IMR-90 (cell line): Measurements from ENCODE around the gene OR6X1. TPM values are rescaled to one million over a fixed set of nuclear protein-coding genes. Genes with fewer than 3 reads are reported as not detected.

Source experiments
- ATAC-seq: fragments of 200-7000 bp; cut with Tn5 transposase; 2 replicates; pipeline ENCODE4 v1.9.1; 2020; ENCODE audit warnings: low read depth, mild to moderate bottlenecking, moderate library complexity
- BruUV-seq: library from RNA; stranded (reverse); fragments of 400-500 nt; replicated peaks from 2 replicates; lab custom pipeline; 2021; lab: Mats Ljungman, UMichigan
- CTCF ChIA-PET: fragments of 300-600 bp; formaldehyde crosslinking; extraction: SDS; loops from one replicate; lab custom pipeline; 2021; ENCODE audit warnings: antibody characterized with exemption; lab: Yijun Ruan, JAX
- POLR2A ChIA-PET: fragments of 300-600 bp; sonication (Branson Sonifier 250); formaldehyde crosslinking; loops from one replicate; lab custom pipeline; 2022; ENCODE audit warnings: antibody characterized with exemption; ENCODE audit not compliant: unreplicated experiment; lab: Charles Lee
- DNase-seq: peaks from one replicate; pipeline ENCODE4 v3.0.0; 2013
- H2AFZ ChIP-seq: replicated peaks from 2 replicates; pipeline ENCODE3; 2013; ENCODE audit warnings: low read length, mild to moderate bottlenecking; ENCODE audit not compliant: poor library complexity
- H2AK5ac ChIP-seq: 2 replicates; pipeline ENCODE4 v1.6.1; 2013; ENCODE audit warnings: low read depth, low read length, inconsistent platforms
- H2AK9ac ChIP-seq: replicated peaks from 2 replicates; pipeline ENCODE3; 2013; ENCODE audit warnings: mild to moderate bottlenecking, low read depth, low read length, moderate library complexity; ENCODE audit not compliant: poor library complexity
- H2BK120ac ChIP-seq: 2 replicates; pipeline ENCODE4 v1.6.1; 2013; ENCODE audit warnings: low read depth, low read length, inconsistent platforms
- H2BK15ac ChIP-seq: 3 replicates; pipeline ENCODE4 v1.6.1; 2013; ENCODE audit warnings: low read depth, low read length, inconsistent platforms
- H2BK20ac ChIP-seq: 2 replicates; pipeline ENCODE4 v1.6.1; 2013; ENCODE audit warnings: low read depth, mild to moderate bottlenecking, inconsistent platforms, low read length, moderate library complexity
- H2BK5ac ChIP-seq: 2 replicates; pipeline ENCODE4 v1.6.1; 2013; ENCODE audit warnings: mild to moderate bottlenecking, low read depth, low read length, inconsistent platforms; ENCODE audit not compliant: poor library complexity, severe bottlenecking
- H3K14ac ChIP-seq: replicated peaks from 2 replicates; pipeline ENCODE4 v1.6.1; 2013; ENCODE audit warnings: low read depth, low read length, inconsistent platforms
- H3K18ac ChIP-seq: 2 replicates; pipeline ENCODE4 v1.6.1; 2013; ENCODE audit warnings: low read depth, low read length, control low read depth
- H3K23ac ChIP-seq: 2 replicates; pipeline ENCODE4 v1.6.1; 2013; ENCODE audit warnings: low read depth, low read length, inconsistent platforms
- H3K27ac ChIP-seq: 2 replicates; pipeline ENCODE4 v1.5.1; 2013; ENCODE audit warnings: mild to moderate bottlenecking, control low read depth, low read length; ENCODE audit not compliant: insufficient read depth
- H3K27me3 ChIP-seq: 2 replicates; pipeline ENCODE4 v1.6.1; 2013; ENCODE audit warnings: low read length; ENCODE audit not compliant: control insufficient read depth, insufficient read depth
- H3K36me3 ChIP-seq: 2 replicates; pipeline ENCODE4 v1.6.1; 2013; ENCODE audit warnings: low read length, mixed read lengths; ENCODE audit not compliant: control insufficient read depth, insufficient read depth
- H3K4ac ChIP-seq: 2 replicates; pipeline ENCODE4 v1.6.1; 2013; ENCODE audit warnings: low read depth, low read length, inconsistent platforms
- H3K4me1 ChIP-seq: 2 replicates; pipeline ENCODE4 v1.6.1; 2013; ENCODE audit warnings: low read length, mixed read lengths; ENCODE audit not compliant: control insufficient read depth, insufficient read depth
- H3K4me2 ChIP-seq: 2 replicates; pipeline ENCODE4 v1.6.1; 2013; ENCODE audit warnings: low read depth, mild to moderate bottlenecking, control low read depth, low read length, moderate library complexity
- H3K4me3 ChIP-seq: 2 replicates; pipeline ENCODE4 v1.5.1; 2013; ENCODE audit warnings: low read depth, mild to moderate bottlenecking, control low read depth, low read length, moderate library complexity; ENCODE audit not compliant: insufficient read depth
- H3K56ac ChIP-seq: 2 replicates; pipeline ENCODE4 v1.6.1; 2013; ENCODE audit warnings: low read length, inconsistent platforms; ENCODE audit not compliant: insufficient read depth; ENCODE audit errors: extremely low read depth
- H3K79me1 ChIP-seq, 2 experiments: 2 replicates each; pipeline ENCODE4 v1.6.1; 2013; ENCODE audit warnings: low read length in 2 of 2, inconsistent platforms in 1 of 2, low read depth in 1 of 2
- H3K9ac ChIP-seq: 2 replicates; pipeline ENCODE4 v1.6.1; 2013; ENCODE audit warnings: low read depth, low read length, control low read depth
- H3K9me1 ChIP-seq: 2 replicates; pipeline ENCODE4 v1.6.1; 2013; ENCODE audit warnings: low read length, inconsistent platforms; ENCODE audit not compliant: insufficient read depth
- H3K9me3 ChIP-seq: 2 replicates; pipeline ENCODE4 v1.6.1; 2013; ENCODE audit warnings: low read length; ENCODE audit not compliant: control insufficient read depth, insufficient read depth
- H4K20me1 ChIP-seq: 2 replicates; pipeline ENCODE4 v1.6.1; 2013; ENCODE audit warnings: low read length, inconsistent platforms; ENCODE audit not compliant: insufficient read depth
- H4K5ac ChIP-seq: 2 replicates; pipeline ENCODE4 v1.6.1; 2013; ENCODE audit warnings: mild to moderate bottlenecking, low read depth, low read length, control low read depth
- H4K8ac ChIP-seq, 2 experiments: 2 replicates each; pipeline ENCODE4 v1.6.1; 2013; ENCODE audit warnings: low read depth in 2 of 2, low read length in 2 of 2, control low read depth in 1 of 2, inconsistent platforms in 1 of 2
- H4K91ac ChIP-seq: 2 replicates; pipeline ENCODE4 v1.6.1; 2013; ENCODE audit warnings: low read depth, low read length, inconsistent platforms; ENCODE audit not compliant: insufficient read depth
- BHLHE40 ChIP-seq: fragments of 150-350 bp; IDR thresholded peaks from 2 replicates; pipeline ENCODE4 v1.6.1; 2016; ENCODE audit warnings: mild to moderate bottlenecking, low read depth, low read length
- CEBPB ChIP-seq: IDR thresholded peaks from 2 replicates; pipeline ENCODE4 v1.6.1; 2012; ENCODE audit warnings: low read depth, low read length, improper control_type of control experiment
- CHD1 ChIP-seq: IDR thresholded peaks from 2 replicates; pipeline ENCODE4 v1.6.1; 2012; ENCODE audit warnings: low read depth, low read length, improper control_type of control experiment
- FOS ChIP-seq: fragments of 150-350 bp; IDR thresholded peaks from 2 replicates; pipeline ENCODE4 v1.6.1; 2016; ENCODE audit warnings: low read depth, low read length
- MAFK ChIP-seq: IDR thresholded peaks from 2 replicates; pipeline ENCODE4 v1.6.1; 2012; ENCODE audit warnings: low read depth, low read length, improper control_type of control experiment
- MAZ ChIP-seq: IDR thresholded peaks from 2 replicates; pipeline ENCODE4 v1.6.1; 2012; ENCODE audit warnings: low read depth, mild to moderate bottlenecking, low read length, improper control_type of control experiment, moderate library complexity, borderline replicate concordance
- MXI1 ChIP-seq: IDR thresholded peaks from 2 replicates; pipeline ENCODE4 v1.6.1; 2012; ENCODE audit warnings: low read depth, mild to moderate bottlenecking, low read length, moderate library complexity, borderline replicate concordance
- NFE2L2 ChIP-seq: fragments of 150-350 bp; IDR thresholded peaks from 2 replicates; pipeline ENCODE4 v1.6.1; 2016; ENCODE audit warnings: low read depth, mild to moderate bottlenecking, low read length
- POLR2A ChIP-seq: IDR thresholded peaks from 2 replicates; pipeline ENCODE4 v1.6.1; 2012; ENCODE audit warnings: mild to moderate bottlenecking, low read depth, low read length
- RAD21 ChIP-seq: IDR thresholded peaks from 2 replicates; pipeline ENCODE4 v1.6.1; 2012; ENCODE audit warnings: low read length, improper control_type of control experiment
- RCOR1 ChIP-seq: IDR thresholded peaks from 2 replicates; pipeline ENCODE4 v1.6.1; 2012; ENCODE audit warnings: mild to moderate bottlenecking, low read length, improper control_type of control experiment; ENCODE audit not compliant: insufficient replicate concordance
- RFX5 ChIP-seq: IDR thresholded peaks from 2 replicates; pipeline ENCODE4 v1.8.0; 2012; ENCODE audit warnings: low read depth, mild to moderate bottlenecking, low read length, moderate library complexity
- SMC3 ChIP-seq: fragments of 150-350 bp; IDR thresholded peaks from 2 replicates; pipeline ENCODE4 v1.6.1; 2016; ENCODE audit warnings: low read depth, mild to moderate bottlenecking, antibody characterized with exemption, low read length, moderate library complexity
- WGBS, 2 experiments: methylation state at CpG; one replicate each; pipeline versions ENCODE4 v1.1.5 to v1.1.7; 2013; ENCODE audit warnings: missing lambda C conversion rate in 2 of 2; ENCODE audit not compliant: insufficient read length in 1 of 2; ENCODE audit errors: extremely low coverage in 2 of 2; 5-methylcytosine and 5-hydroxymethylcytosine counted together
- dilution Hi-C: fragments of 300-500 bp; cut with HindIII; formaldehyde crosslinking; loops from one replicate; pipeline ENCODE4 v1.14.3; 2018; ENCODE audit warnings: low sequenced_read_pairs; ENCODE audit not compliant: unreplicated experiment
- in situ Hi-C: fragments of 300-500 bp; cut with MboI; formaldehyde crosslinking; loops from 3 replicates; pipeline ENCODE4 v1.14.3; 2019; ENCODE audit warnings: low sequenced_read_pairs, inconsistent platforms, mixed read lengths
- intact Hi-C: fragments of 100-400 bp; cut with micrococcal nuclease; formaldehyde crosslinking; loops from 2 replicates; pipeline ENCODE4 v1.10.0; 2022
- polyA plus RNA-seq, 3 experiments: library from polyadenylated mRNA; depleted of rRNA; stranded (reverse); fragments of >200 nt; gene quantifications; 2 replicates each; pipeline ENCODE4 v1.2.3, GENCODE V29; 2012; ENCODE audit warnings: low replicate concordance in 1 of 3
- total RNA-seq: library from RNA; depleted of rRNA; stranded (reverse); fragments of >200 nt; gene quantifications from 2 replicates; pipeline ENCODE4 v1.2.3, GENCODE V29; 2012
- TF ChIP-seq, protein P1 (sequence below): conservative IDR thresholded peaks from 2 replicates; pipeline ENCODE4 v1.5.1; 2012; ENCODE audit warnings: mild to moderate bottlenecking, low read depth, low read length, improper control_type of control experiment
- TF ChIP-seq, protein P2 (sequence below): fragments of 150-350 bp; IDR thresholded peaks from 2 replicates; pipeline ENCODE4 v1.6.1; 2017; ENCODE audit warnings: mild to moderate bottlenecking, antibody characterized with exemption, low read length, low read depth
- TF ChIP-seq, protein P3 (sequence below): fragments of 150-350 bp; IDR thresholded peaks from 2 replicates; pipeline ENCODE4 v1.6.1; 2016; ENCODE audit warnings: low read depth, mild to moderate bottlenecking, low read length, moderate library complexity, borderline replicate concordance

OR6X1 gene
- total and polyA plus RNA-seq, 2 of the 4 experiments (the other 2 are of a cell fraction) = not detected

DNA sequence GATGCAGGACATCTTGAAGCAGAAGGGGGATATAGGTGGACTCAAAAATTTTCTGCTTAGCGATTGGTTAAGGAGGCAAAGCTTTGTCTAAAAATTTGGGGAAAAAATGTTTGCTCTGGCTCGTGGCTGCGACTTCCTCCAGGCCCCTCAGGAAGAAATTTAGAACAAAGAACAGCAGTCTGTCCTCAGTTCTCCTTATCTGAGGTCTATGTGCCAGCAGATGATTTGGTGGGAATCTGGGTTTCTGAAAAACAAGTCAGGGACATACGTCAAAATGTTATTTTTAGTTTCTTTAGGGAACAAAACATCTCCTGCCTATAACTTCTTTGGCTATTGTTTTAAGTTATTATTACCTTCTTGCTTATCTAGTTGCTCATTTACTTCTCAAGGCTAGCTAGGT is 43.8 kb upstream of the OR6X1 start:
- intact Hi-C loops (no loop called here), in situ Hi-C loops (no loop called here), dilution Hi-C loops (no loop called here)
- no peak overlapping the region for H3K9ac ChIP-seq
- no peaks in the 10 kb centered on the region for H3K27me3 ChIP-seq
- no peaks in the 10 kb centered on the region for H3K79me1 ChIP-seq
- no peak overlapping the region for H2AK5ac ChIP-seq
- H3K4me2 ChIP-seq = no peak overlapping the region
- no peak overlapping the region for H3K23ac ChIP-seq
- H3K4me1 ChIP-seq = no peaks in the 10 kb centered on the region
- H2BK5ac ChIP-seq = no peak overlapping the region
- H2BK20ac ChIP-seq = no peak overlapping the region
- no peak overlapping the region for H2BK120ac ChIP-seq
- no peaks in the 10 kb centered on the region for H3K36me3 ChIP-seq
- H3K9me1 ChIP-seq = no peaks in the 10 kb centered on the region
- H3K14ac ChIP-seq = no peak overlapping the region
- no TSS peak for BruUV-seq
- H3K18ac ChIP-seq = no peak overlapping the region
- H4K8ac ChIP-seq = no peak overlapping the region
- H2BK15ac ChIP-seq = no peak overlapping the region
- no peak overlapping the region for H3K56ac ChIP-seq
- no peak for DNase-seq
- H4K5ac ChIP-seq = no peak overlapping the region
- H4K91ac ChIP-seq = no peak overlapping the region
- H3K27ac ChIP-seq = no peak overlapping the region
- H3K4me3 ChIP-seq = no peak overlapping the region
- H3K4ac ChIP-seq = no peak overlapping the region
- H3K9me3 ChIP-seq = no peaks in the 10 kb centered on the region
- WGBS, 2 experiments = no CpG with 5 or more reads among the region's 4 CpGs
- TF ChIP-seq, protein P1, sequence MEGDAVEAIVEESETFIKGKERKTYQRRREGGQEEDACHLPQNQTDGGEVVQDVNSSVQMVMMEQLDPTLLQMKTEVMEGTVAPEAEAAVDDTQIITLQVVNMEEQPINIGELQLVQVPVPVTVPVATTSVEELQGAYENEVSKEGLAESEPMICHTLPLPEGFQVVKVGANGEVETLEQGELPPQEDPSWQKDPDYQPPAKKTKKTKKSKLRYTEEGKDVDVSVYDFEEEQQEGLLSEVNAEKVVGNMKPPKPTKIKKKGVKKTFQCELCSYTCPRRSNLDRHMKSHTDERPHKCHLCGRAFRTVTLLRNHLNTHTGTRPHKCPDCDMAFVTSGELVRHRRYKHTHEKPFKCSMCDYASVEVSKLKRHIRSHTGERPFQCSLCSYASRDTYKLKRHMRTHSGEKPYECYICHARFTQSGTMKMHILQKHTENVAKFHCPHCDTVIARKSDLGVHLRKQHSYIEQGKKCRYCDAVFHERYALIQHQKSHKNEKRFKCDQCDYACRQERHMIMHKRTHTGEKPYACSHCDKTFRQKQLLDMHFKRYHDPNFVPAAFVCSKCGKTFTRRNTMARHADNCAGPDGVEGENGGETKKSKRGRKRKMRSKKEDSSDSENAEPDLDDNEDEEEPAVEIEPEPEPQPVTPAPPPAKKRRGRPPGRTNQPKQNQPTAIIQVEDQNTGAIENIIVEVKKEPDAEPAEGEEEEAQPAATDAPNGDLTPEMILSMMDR = no peak
- TF ChIP-seq CEBPB (no peak), SMC3 (no peak), RAD21 (no peak), MAFK (no peak), RFX5 (no peak), MXI1 (no peak), CHD1 (no peak), POLR2A (no peak), FOS (no peak), BHLHE40 (no peak), NFE2L2 (no peak), MAZ (no peak), RCOR1 (no peak)
- TF ChIP-seq, protein P2, sequence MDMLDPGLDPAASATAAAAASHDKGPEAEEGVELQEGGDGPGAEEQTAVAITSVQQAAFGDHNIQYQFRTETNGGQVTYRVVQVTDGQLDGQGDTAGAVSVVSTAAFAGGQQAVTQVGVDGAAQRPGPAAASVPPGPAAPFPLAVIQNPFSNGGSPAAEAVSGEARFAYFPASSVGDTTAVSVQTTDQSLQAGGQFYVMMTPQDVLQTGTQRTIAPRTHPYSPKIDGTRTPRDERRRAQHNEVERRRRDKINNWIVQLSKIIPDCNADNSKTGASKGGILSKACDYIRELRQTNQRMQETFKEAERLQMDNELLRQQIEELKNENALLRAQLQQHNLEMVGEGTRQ = no peak
- TF ChIP-seq, protein P3, sequence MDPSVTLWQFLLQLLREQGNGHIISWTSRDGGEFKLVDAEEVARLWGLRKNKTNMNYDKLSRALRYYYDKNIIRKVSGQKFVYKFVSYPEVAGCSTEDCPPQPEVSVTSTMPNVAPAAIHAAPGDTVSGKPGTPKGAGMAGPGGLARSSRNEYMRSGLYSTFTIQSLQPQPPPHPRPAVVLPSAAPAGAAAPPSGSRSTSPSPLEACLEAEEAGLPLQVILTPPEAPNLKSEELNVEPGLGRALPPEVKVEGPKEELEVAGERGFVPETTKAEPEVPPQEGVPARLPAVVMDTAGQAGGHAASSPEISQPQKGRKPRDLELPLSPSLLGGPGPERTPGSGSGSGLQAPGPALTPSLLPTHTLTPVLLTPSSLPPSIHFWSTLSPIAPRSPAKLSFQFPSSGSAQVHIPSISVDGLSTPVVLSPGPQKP = no peak
- ATAC-seq = no peak
- no peak overlapping the region for H2AK9ac ChIP-seq
- ChIA-PET CTCF (interaction anchor here (0.6 kb wide), 1 partner anchor 69 kb away, joined by 6 read pairs; no protein-coding TSS in a partner anchor), POLR2A (no interaction called here)
- no peak overlapping the region for H2AFZ ChIP-seq
- H4K20me1 ChIP-seq = no peaks in the 10 kb centered on the region
